ENCODE data around the gene EEF1A1. TPM values are rescaled to one million over a fixed set of nuclear protein-coding genes. Genes with fewer than 3 reads are reported as not detected.
"Not testable (repeated sequence)": the region's sequence is repeated elsewhere in the genome, so short reads cannot be mapped to it uniquely, and the experiment has no call there.

Gene EEF1A1
- total RNA-seq, 2 donors from 2014 or later: 4,267 to 4,798 TPM

DNA sequence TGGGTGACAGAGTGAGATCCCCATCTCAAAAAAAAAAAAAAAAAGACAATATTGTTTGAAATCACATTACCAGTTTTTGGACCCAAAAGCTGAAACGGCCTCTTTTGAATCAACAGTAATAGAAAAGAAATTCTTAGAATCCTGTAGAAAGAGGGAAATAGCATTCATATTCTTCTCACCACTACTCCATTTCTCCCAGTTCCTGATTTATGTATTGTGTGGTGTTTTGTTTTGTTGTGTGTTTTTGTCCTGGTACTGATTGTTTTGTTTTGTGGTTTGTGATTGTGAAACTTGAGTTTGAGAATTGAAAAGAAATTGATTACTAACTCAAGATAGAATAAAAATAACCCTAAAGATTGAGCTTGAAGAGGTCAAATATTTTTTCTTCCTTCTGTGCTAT lies 26.2 kb upstream of the EEF1A1 start:
- H3K4me3 ChIP-seq: no peak overlapping the region
- H3K36me3 ChIP-seq (replicated peaks in 1 of 2; ENCODE audit: insufficient read depth in 1 of 2, low read depth in 2 of 2): no peaks in the 10 kb centered on the region
- no peaks in the 10 kb centered on the region for H3K4me1 ChIP-seq
- intact Hi-C loops (cut with DNase I): no loop called here
- no peak overlapping the region for H3K27ac ChIP-seq
- 91 to 96% methylated on average over 1 of the region's 1 CpG for WGBS, 2 donors
- DNase-seq: no peak
- no peak for ATAC-seq
- no peaks in the 10 kb centered on the region for H3K9me3 ChIP-seq
- H3K27me3 ChIP-seq: no peaks in the 10 kb centered on the region
- TF ChIP-seq, protein P1, sequence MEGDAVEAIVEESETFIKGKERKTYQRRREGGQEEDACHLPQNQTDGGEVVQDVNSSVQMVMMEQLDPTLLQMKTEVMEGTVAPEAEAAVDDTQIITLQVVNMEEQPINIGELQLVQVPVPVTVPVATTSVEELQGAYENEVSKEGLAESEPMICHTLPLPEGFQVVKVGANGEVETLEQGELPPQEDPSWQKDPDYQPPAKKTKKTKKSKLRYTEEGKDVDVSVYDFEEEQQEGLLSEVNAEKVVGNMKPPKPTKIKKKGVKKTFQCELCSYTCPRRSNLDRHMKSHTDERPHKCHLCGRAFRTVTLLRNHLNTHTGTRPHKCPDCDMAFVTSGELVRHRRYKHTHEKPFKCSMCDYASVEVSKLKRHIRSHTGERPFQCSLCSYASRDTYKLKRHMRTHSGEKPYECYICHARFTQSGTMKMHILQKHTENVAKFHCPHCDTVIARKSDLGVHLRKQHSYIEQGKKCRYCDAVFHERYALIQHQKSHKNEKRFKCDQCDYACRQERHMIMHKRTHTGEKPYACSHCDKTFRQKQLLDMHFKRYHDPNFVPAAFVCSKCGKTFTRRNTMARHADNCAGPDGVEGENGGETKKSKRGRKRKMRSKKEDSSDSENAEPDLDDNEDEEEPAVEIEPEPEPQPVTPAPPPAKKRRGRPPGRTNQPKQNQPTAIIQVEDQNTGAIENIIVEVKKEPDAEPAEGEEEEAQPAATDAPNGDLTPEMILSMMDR (IDR thresholded peaks at IDR 0.05): no peak
- no peak for TF ChIP-seq POLR2A (IDR thresholded peaks at IDR 0.05)

DNA sequence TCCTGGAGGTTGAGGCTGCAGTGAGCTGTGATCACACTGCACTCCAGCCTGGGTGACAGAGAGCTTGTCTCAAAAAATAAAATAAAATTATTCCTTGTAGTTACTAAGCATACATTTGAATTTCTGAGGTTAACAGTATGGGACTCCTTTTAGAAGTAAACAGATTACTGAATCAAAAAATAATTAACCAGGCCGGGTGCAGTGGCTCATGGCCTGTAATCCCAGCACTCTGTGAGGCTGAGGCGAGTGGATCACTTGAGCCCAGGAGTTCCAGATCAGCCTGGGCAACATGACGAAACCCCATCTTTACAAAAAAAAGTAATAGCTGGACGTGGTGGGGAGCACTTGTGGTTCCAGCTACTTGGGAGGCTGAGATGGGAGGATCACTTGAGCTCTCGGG lies 22.1 kb upstream of the EEF1A1 start:
- Histone ChIP-seq H3K27ac (no peak overlapping the region), H3K27me3 (no peaks in the 10 kb centered on the region), H3K4me1 (no peaks in the 10 kb centered on the region), H3K4me3 (no peak overlapping the region), H3K9me3 (no peaks in the 10 kb centered on the region), H3K36me3 (replicated peaks in 1 of 2; ENCODE audit: insufficient read depth in 1 of 2, low read depth in 2 of 2) (no peaks in the 10 kb centered on the region)
- WGBS, 2 donors: 76 to 78% methylated on average over 5 of the region's 5 CpGs
- ATAC-seq: no peak
- intact Hi-C loops (cut with DNase I): no loop called here
- TF ChIP-seq POLR2A (IDR thresholded peaks at IDR 0.05): no peak
- TF ChIP-seq, protein P1 (IDR thresholded peaks at IDR 0.05): no peak
- no peak for DNase-seq

DNA sequence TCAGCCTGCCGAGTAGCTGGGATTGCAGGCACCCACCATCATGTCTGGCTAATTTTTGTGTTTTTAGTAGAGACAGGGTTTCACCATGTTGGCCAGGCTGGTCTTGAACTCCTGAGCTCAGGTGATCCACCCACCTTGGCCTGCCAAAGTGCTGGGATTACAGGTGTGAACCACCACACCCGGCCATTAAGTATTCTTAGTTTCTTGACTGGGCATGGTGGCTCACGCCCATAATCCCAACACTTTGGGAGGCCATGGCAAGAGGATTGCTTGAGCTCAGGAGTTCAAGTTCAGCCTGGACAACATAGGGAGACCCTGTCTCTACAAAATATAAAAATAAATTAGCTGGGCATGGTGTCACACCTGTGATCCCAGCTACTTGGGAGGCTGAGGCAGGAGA lies 21.6 kb upstream of the EEF1A1 start:
- H3K4me1 ChIP-seq; H3K9me3 ChIP-seq; H3K4me3 ChIP-seq; H3K27ac ChIP-seq; H3K36me3 ChIP-seq (replicated peaks in 1 of 2; ENCODE audit: insufficient read depth in 1 of 2, low read depth in 2 of 2); intact Hi-C loops (cut with DNase I); H3K27me3 ChIP-seq; DNase-seq; ATAC-seq: not testable (repeated sequence)
- 79 to 94% methylated on average over 3 of the region's 3 CpGs for WGBS, 2 donors

DNA sequence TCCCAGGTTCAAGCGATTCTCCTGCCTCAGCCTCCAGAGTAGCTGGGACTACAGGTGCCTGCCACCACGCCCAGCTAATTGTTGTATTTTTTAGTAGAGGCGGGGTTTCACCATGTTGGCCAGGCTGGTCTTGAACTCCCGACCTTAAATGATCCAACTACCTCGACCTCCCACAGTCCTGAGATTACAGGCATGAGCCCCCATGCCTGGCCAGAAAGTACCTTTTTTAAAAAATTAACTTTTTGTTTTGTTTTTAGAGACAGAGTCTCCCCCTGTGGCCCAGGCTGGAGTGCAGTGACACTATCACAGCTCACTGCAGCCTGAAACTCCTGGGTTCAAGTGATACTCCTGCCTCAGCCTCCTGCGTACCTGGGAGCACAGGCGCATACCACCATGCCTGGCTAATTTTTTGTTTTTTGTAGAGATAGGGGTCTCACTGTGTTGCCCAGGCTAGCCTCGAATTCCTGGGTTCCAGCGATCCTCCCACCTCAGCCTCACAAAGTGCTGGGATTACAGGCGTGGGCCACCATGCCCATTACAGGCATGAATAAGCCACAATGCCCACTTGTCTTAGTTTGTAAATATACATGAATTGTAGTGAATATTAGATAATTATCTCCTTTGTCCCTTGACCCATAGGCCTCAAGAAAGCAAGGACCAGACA lies 17.4 kb upstream of the EEF1A1 start:
- H3K27me3 ChIP-seq: no peaks in the 10 kb centered on the region

DNA sequence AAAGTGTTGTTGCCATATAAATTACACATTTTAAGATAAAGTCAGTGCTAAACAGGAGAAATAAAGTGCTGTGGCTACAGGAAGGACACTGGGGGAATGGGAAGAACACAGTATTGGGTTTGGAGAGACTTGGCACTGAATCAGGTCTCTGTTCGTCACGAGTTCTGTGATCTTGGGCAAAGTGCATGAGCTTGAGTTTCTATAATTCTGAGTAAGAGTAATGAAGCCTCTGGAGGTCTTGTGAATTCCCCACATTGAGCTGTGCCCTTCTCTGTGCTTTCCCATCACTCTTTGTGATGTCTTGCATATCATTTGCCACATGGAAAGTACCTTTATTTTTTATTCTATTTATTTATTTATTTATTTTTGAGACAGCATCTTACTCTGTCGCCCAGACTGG lies 16.8 kb upstream of the EEF1A1 start:
- WGBS, 2 donors: 69 to 75% methylated on average over 3 of the region's 3 CpGs
- no peak for TF ChIP-seq POLR2A (IDR thresholded peaks at IDR 0.05)
- TF ChIP-seq, protein P1 (IDR thresholded peaks at IDR 0.05): no peak
- DNase-seq (no peak), ATAC-seq (no peak)
- Histone ChIP-seq H3K4me3 (no peak overlapping the region), H3K36me3 (replicated peaks in 1 of 2; ENCODE audit: insufficient read depth in 1 of 2, low read depth in 2 of 2) (no peaks in the 10 kb centered on the region), H3K9me3 (no peaks in the 10 kb centered on the region), H3K27ac (no peak overlapping the region), H3K4me1 (no peaks in the 10 kb centered on the region), H3K27me3 (no peaks in the 10 kb centered on the region)
- intact Hi-C loops (cut with DNase I): no loop called here

More for the DNA sequence above, 17.4 kb upstream of the EEF1A1 start:
- DNase-seq: no peak
- H3K9me3 ChIP-seq: no peaks in the 10 kb centered on the region
- no peak for ATAC-seq
- no peak overlapping the region for H3K27ac ChIP-seq
- no peak overlapping the region for H3K4me3 ChIP-seq
- H3K36me3 ChIP-seq (replicated peaks in 1 of 2; ENCODE audit: insufficient read depth in 1 of 2, low read depth in 2 of 2): no peaks in the 10 kb centered on the region
- no peak for TF ChIP-seq POLR2A (IDR thresholded peaks at IDR 0.05)
- TF ChIP-seq, protein P1 (IDR thresholded peaks at IDR 0.05): no peak
- H3K4me1 ChIP-seq: no peaks in the 10 kb centered on the region
- WGBS, 2 donors: 85 to 90% methylated on average over 10 of the region's 10 CpGs
- intact Hi-C loops (cut with DNase I): no loop called here
